ENCODE measurements around the gene ADAMTS18.

ADAMTS18 gene

GRCh38 chr16:77335652-77336234 lies 99.1 kb downstream of the ADAMTS18 start:
- TF ChIP-seq CTCF (IDR thresholded peaks at IDR 0.05; ENCODE audit: borderline replicate concordance, control extremely low read depth, extremely low read depth, insufficient read depth, missing control alignments), result no peak
- no peak for DNase-seq (ENCODE audit: low spot score)
- in situ Hi-C loops (cut with MboI; ENCODE audit: low sequenced_read_pairs, unreplicated experiment), result no loop called here

GRCh38 chr16:77332792-77333191 lies 102.0 kb downstream of the ADAMTS18 start:
- in situ Hi-C loops (cut with MboI; ENCODE audit: low sequenced_read_pairs, unreplicated experiment), result no loop called here
- TF ChIP-seq CTCF (IDR thresholded peaks at IDR 0.05; ENCODE audit: borderline replicate concordance, control extremely low read depth, extremely low read depth, insufficient read depth, missing control alignments), result no peak

GRCh38 chr16:77331802-77332586 lies 102.8 kb downstream of the ADAMTS18 start:
- in situ Hi-C loops (cut with MboI; ENCODE audit: low sequenced_read_pairs, unreplicated experiment), result no loop called here
- no peak for DNase-seq (ENCODE audit: low spot score)
- no peak for TF ChIP-seq CTCF (IDR thresholded peaks at IDR 0.05; ENCODE audit: borderline replicate concordance, control extremely low read depth, extremely low read depth, insufficient read depth, missing control alignments)

More at GRCh38 chr16:77332792-77333191, 102.0 kb downstream of the ADAMTS18 start:
- no peak for DNase-seq (ENCODE audit: low spot score)

- no peak for DNase-seq (ENCODE audit: low spot score)
- in situ Hi-C loops (cut with MboI; ENCODE audit: low sequenced_read_pairs, unreplicated experiment), result no loop called here
- TF ChIP-seq CTCF (IDR thresholded peaks at IDR 0.05; ENCODE audit: borderline replicate concordance, control extremely low read depth, extremely low read depth, insufficient read depth, missing control alignments), result no peak
These were observed 103.8 kb downstream of the ADAMTS18 start for GRCh38 chr16:77331043-77331442.

GRCh38 chr16:77330332-77331042 lies 104.3 kb downstream of the ADAMTS18 start:
- in situ Hi-C loops (cut with MboI; ENCODE audit: low sequenced_read_pairs, unreplicated experiment), result no loop called here
- TF ChIP-seq CTCF (IDR thresholded peaks at IDR 0.05; ENCODE audit: borderline replicate concordance, control extremely low read depth, extremely low read depth, insufficient read depth, missing control alignments), result no peak
- DNase-seq (ENCODE audit: low spot score), result no peak

GRCh38 chr16:77328768-77329167 lies 106.1 kb downstream of the ADAMTS18 start:
- DNase-seq (ENCODE audit: low spot score), result no peak
- TF ChIP-seq CTCF (IDR thresholded peaks at IDR 0.05; ENCODE audit: borderline replicate concordance, control extremely low read depth, extremely low read depth, insufficient read depth, missing control alignments), result no peak
- in situ Hi-C loops (cut with MboI; ENCODE audit: low sequenced_read_pairs, unreplicated experiment), result no loop called here
